Gastrocnemius medialis (tissue), 4 donors: ENCODE data around the gene CXCL6.

Experiments used
- POLR2A ChIP-seq, 2 donors: fragments of 450-650 bp; IDR thresholded peaks; one replicate each; pipeline ENCODE4 v1.6.1; 2017; ENCODE audit warnings: antibody characterized with exemption in 2 of 2, mild to moderate bottlenecking in 2 of 2, moderate library complexity in 2 of 2
- TF ChIP-seq, protein P1 (sequence below), 5 experiments: fragments of 450-650 bp in 3 of 5; fragments of 200-600 bp in 2 of 5; sonication (generic) in 2 of 5; IDR thresholded peaks in 4 of 5; conservative IDR thresholded peaks in 1 of 5; 1 replicate in 4 of 5; 2 replicates in 1 of 5; pipeline ENCODE4 v1.5.1; 2016 to 2019; ENCODE audit warnings: antibody characterized with exemption in 5 of 5, mild to moderate bottlenecking in 3 of 5, moderate library complexity in 3 of 5

GRCh38 chr4:73851293-73851692 lies 14.8 kb downstream of the CXCL6 start:
- TF ChIP-seq, protein P1, sequence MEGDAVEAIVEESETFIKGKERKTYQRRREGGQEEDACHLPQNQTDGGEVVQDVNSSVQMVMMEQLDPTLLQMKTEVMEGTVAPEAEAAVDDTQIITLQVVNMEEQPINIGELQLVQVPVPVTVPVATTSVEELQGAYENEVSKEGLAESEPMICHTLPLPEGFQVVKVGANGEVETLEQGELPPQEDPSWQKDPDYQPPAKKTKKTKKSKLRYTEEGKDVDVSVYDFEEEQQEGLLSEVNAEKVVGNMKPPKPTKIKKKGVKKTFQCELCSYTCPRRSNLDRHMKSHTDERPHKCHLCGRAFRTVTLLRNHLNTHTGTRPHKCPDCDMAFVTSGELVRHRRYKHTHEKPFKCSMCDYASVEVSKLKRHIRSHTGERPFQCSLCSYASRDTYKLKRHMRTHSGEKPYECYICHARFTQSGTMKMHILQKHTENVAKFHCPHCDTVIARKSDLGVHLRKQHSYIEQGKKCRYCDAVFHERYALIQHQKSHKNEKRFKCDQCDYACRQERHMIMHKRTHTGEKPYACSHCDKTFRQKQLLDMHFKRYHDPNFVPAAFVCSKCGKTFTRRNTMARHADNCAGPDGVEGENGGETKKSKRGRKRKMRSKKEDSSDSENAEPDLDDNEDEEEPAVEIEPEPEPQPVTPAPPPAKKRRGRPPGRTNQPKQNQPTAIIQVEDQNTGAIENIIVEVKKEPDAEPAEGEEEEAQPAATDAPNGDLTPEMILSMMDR (IDR thresholded peaks at IDR 0.05 in 4 of 5, conservative IDR thresholded peaks at IDR 0.05 in 1 of 5), result no peak
- TF ChIP-seq POLR2A (IDR thresholded peaks at IDR 0.05), result no peak
